K562 (cell line): Measurements from ENCODE around the gene USP31. TPM values are rescaled to one million over a fixed set of nuclear protein-coding genes. Genes with fewer than 3 reads are reported as not detected.

Experiments used
- CHD2 ChIP-seq: IDR thresholded peaks from 2 replicates; pipeline ENCODE4 v1.6.1; 2011; ENCODE audit warnings: low read depth, low read length
- ILK ChIP-seq: fragments of 450-650 bp; IDR thresholded peaks from 2 replicates; pipeline ENCODE4 v1.6.1; 2016; ENCODE audit warnings: missing genetic modification characterization, low read depth, mild to moderate bottlenecking, missing compliant biosample characterization, moderate library complexity, borderline replicate concordance
- NFATC3 ChIP-seq: fragments of 450-650 bp; IDR thresholded peaks from 2 replicates; pipeline ENCODE4 v1.6.1; 2017; ENCODE audit warnings: mild to moderate bottlenecking
- ZNF311 ChIP-seq: fragments of 250-450 bp; sonication (Bioruptor Pico); IDR thresholded peaks from 2 replicates; pipeline ENCODE4 v1.4.0; 2020; ENCODE audit warnings: mild to moderate bottlenecking, moderate library complexity
- polyA plus RNA-seq, 8 experiments: library from polyadenylated mRNA; depleted of rRNA in 4 of 8; stranded (reverse) in 5 of 8; unstranded in 3 of 8; fragments of >200 nt; fragmentation: Nextera tagmentation in 2 of 8; fragmentation: Illumina TruSeq in 1 of 8; extraction: Ambion mirVana in 2 of 8; extraction: Trizol in 1 of 8; gene quantifications; 2 replicates each; pipeline versions ENCODE4 v1.2.1 to v1.2.3, GENCODE V29; 2011 to 2014; ENCODE audit warnings: inconsistent platforms in 1 of 8, missing spikeins in 1 of 8
- total RNA-seq, 7 experiments: library from RNA; depleted of rRNA in 6 of 7; stranded (reverse); fragments of >200 nt in 6 of 7; fragmentation: Illumina TruSeq in 2 of 7; extraction: Trizol in 2 of 7; gene quantifications; 2 replicates each; pipeline versions ENCODE4 v1.2.1 to v1.2.3, GENCODE V29; 2011 to 2021; ENCODE audit warnings: low replicate concordance in 1 of 7
- TF ChIP-seq, protein P1 (sequence below): fragments of 250-450 bp; sonication (Bioruptor Pico); IDR thresholded peaks from 2 replicates; pipeline ENCODE4 v1.4.0; 2020; ENCODE audit warnings: borderline replicate concordance
- TF ChIP-seq, protein P2 (sequence below): fragments of 250-450 bp; sonication (Bioruptor Pico); IDR thresholded peaks from 2 replicates; pipeline ENCODE4 v1.8.0; 2022; ENCODE audit warnings: inconsistent platforms
- TF ChIP-seq, protein P3 (sequence below): sonication (generic); formaldehyde crosslinking; IDR thresholded peaks from 2 replicates; pipeline ENCODE4 v1.5.0; 2020; ENCODE audit warnings: missing genetic modification reagents

USP31 gene
- total and polyA plus RNA-seq, 9 of the 15 experiments (the other 6 are each of a cell fraction or from before 2014, with no cell fraction given), result 0.56 to 4.9 (median 2.9) TPM

DNA sequence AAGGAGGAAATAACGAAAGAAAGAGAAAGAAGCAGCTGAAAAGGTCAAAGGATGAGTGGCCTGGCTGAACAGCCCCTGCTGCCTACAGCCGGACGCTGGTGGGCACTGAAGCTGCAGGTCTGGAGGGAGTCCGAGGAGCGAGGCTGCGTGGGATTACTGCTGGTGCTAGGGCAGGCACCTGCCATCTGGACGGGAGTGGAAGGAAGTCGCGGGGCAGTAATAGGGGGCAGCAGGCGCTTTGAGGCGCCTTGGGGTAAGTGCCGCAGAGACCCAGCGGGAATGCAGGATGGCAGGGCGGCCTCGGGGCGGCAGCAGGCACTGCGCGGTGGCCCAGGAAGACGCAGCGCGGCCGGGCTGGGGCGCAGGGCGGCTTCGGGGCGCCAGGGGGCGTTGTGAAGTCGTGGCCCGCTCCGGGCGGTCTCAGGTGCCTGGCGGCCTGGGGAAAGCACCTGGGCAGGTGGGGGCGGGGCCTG lies 33.0 kb upstream of the USP31 start (continued):
- TF ChIP-seq, protein P1, sequence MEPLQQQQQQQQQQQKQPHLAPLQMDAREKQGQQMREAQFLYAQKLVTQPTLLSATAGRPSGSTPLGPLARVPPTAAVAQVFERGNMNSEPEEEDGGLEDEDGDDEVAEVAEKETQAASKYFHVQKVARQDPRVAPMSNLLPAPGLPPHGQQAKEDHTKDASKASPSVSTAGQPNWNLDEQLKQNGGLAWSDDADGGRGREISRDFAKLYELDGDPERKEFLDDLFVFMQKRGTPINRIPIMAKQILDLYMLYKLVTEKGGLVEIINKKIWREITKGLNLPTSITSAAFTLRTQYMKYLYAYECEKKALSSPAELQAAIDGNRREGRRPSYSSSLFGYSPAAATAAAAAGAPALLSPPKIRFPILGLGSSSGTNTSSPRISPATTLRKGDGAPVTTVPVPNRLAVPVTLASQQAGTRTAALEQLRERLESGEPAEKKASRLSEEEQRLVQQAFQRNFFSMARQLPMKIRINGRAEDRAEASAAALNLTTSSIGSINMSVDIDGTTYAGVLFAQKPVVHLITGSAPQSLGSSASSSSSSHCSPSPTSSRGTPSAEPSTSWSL (CRISPR knock-in tag), result no peak
- TF ChIP-seq CHD2 (no peak), ILK (tag) (no peak), NFATC3 (no peak), ZNF311 (CRISPR knock-in tag) (no peak)
- TF ChIP-seq, protein P2, sequence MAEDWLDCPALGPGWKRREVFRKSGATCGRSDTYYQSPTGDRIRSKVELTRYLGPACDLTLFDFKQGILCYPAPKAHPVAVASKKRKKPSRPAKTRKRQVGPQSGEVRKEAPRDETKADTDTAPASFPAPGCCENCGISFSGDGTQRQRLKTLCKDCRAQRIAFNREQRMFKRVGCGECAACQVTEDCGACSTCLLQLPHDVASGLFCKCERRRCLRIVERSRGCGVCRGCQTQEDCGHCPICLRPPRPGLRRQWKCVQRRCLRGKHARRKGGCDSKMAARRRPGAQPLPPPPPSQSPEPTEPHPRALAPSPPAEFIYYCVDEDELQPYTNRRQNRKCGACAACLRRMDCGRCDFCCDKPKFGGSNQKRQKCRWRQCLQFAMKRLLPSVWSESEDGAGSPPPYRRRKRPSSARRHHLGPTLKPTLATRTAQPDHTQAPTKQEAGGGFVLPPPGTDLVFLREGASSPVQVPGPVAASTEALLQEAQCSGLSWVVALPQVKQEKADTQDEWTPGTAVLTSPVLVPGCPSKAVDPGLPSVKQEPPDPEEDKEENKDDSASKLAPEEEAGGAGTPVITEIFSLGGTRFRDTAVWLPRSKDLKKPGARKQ (CRISPR knock-in tag), result no peak
- TF ChIP-seq, protein P3, sequence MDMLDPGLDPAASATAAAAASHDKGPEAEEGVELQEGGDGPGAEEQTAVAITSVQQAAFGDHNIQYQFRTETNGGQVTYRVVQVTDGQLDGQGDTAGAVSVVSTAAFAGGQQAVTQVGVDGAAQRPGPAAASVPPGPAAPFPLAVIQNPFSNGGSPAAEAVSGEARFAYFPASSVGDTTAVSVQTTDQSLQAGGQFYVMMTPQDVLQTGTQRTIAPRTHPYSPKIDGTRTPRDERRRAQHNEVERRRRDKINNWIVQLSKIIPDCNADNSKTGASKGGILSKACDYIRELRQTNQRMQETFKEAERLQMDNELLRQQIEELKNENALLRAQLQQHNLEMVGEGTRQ (CRISPR knock-in tag), result no peak
- TF ChIP-seq, all 486 proteins: peak for 15
